GM21367 (cell line): ENCODE measurements around the gene DPYSL4.
"Not testable (repeated sequence)": the region's sequence is repeated elsewhere in the genome, so short reads cannot be mapped to it uniquely, and the experiment has no call there.

Experiments used
- ATAC-seq: cut with Tn5 transposase; IDR thresholded peaks from one replicate; pipeline ENCODE4 v1.9.1; 2021; ENCODE audit not compliant: unreplicated experiment

DPYSL4 gene

GRCh38 chr10:132205650-132206376 is 19.1 kb downstream of the DPYSL4 start:
- no peak for ATAC-seq

- no peak for ATAC-seq
These were observed 19.6 kb downstream of the DPYSL4 start for GRCh38 chr10:132206377-132206745.

- no peak for ATAC-seq
These were observed 20.2 kb downstream of the DPYSL4 start for GRCh38 chr10:132206806-132207535.

- no peak for ATAC-seq
These were observed 21.1 kb downstream of the DPYSL4 start for GRCh38 chr10:132207536-132208461.

GRCh38 chr10:132208462-132209050 is 21.8 kb downstream of the DPYSL4 start:
- no peak for ATAC-seq

- no peak for ATAC-seq
These were observed 22.4 kb downstream of the DPYSL4 start for GRCh38 chr10:132209130-132209529.

- ATAC-seq, result no peak
These were observed 23.3 kb downstream of the DPYSL4 start for GRCh38 chr10:132209978-132210530.

GRCh38 chr10:132210766-132211165 is 24.0 kb downstream of the DPYSL4 start:
- no peak for ATAC-seq

- ATAC-seq, result no peak
These were observed 24.5 kb downstream of the DPYSL4 start for GRCh38 chr10:132211246-132211645.

GRCh38 chr10:132212816-132213215 is 26.1 kb downstream of the DPYSL4 start:
- ATAC-seq, result no peak

GRCh38 chr10:132213917-132214316 is 27.2 kb downstream of the DPYSL4 start:
- ATAC-seq, result no peak

GRCh38 chr10:132216441-132216840 is 29.7 kb downstream of the DPYSL4 start:
- not testable (repeated sequence) for ATAC-seq

GRCh38 chr10:132219486-132219885 is 32.7 kb downstream of the DPYSL4 start:
- ATAC-seq, result no peak

GRCh38 chr10:132220061-132220460 is 33.3 kb downstream of the DPYSL4 start:
- ATAC-seq, result no peak

- not testable (repeated sequence) for ATAC-seq
These were observed 34.2 kb downstream of the DPYSL4 start for GRCh38 chr10:132220996-132221395.

- ATAC-seq, result no peak
These were observed 36.0 kb downstream of the DPYSL4 start for GRCh38 chr10:132222726-132223125.

GRCh38 chr10:132223156-132223590 is 36.4 kb downstream of the DPYSL4 start:
- ATAC-seq, result peak; percentile 93

GRCh38 chr10:132223611-132224342 is 37.0 kb downstream of the DPYSL4 start:
- no peak for ATAC-seq

GRCh38 chr10:132224343-132225072 is 37.8 kb downstream of the DPYSL4 start:
- no peak for ATAC-seq
